Measurements from ENCODE around the gene NUCKS1. TPM values are rescaled to one million over a fixed set of nuclear protein-coding genes. Genes with fewer than 3 reads are reported as not detected.
A peak's percentile ranks its signal among the peaks of the same experiment; 100 is the strongest.

The NUCKS1 gene
- polyA plus RNA-seq, 3 donors = 4.2 to 4.9 (median 4.2) TPM

GRCh38 chr1:205704903-205705302, 45.1 kb downstream of the NUCKS1 start:
- intact Hi-C loops (cut with micrococcal nuclease) = loop anchor here in 1 of 2 donors (5.0 kb wide), 1 partner anchor 113 kb away; no protein-coding TSS in a partner anchor
- no peaks in the 10 kb centered on the region for H3K79me2 ChIP-seq (ENCODE audit: insufficient read depth, low read length)
- peaks cover 0 to 8% of the 10 kb centered on the region in 2 donors for H3K36me3 ChIP-seq (replicated peaks in 1 of 2; ENCODE audit: control insufficient read depth in 1 of 2, insufficient read depth in 2 of 2, low read length in 2 of 2)
- peaks cover 0 to 2% (median 0%) of the 10 kb centered on the region in 7 donors for H3K9me3 Mint-ChIP-seq
- no peak for TF ChIP-seq CTCF (IDR thresholded peaks at IDR 0.05)
- no peak overlapping the region for H3K9ac ChIP-seq (ENCODE audit: insufficient read depth, low read length, poor library complexity, severe bottlenecking)
- peak overlapping the region in 1 of 2 donors; percentile 54 for H3K4me3 Mint-ChIP-seq
- peak overlapping the region in 1 of 2 donors; percentile 36 for H3K27ac ChIP-seq (ENCODE audit: low read depth in 1 of 2, low read length in 2 of 2)
- H3K4me1 Mint-ChIP-seq = peaks cover 40% of the 10 kb centered on the region
- H3K27me3 Mint-ChIP-seq (ENCODE audit: low read depth in 3 of 3) = peaks cover 0 to 3% (median 0%) of the 10 kb centered on the region in 3 donors
- peak overlapping the region; percentile 35 for H3K4me2 ChIP-seq (replicated peaks; ENCODE audit: extremely low read depth, low read length, poor library complexity, severe bottlenecking)
- H3K36me3 Mint-ChIP-seq = peaks cover 16 to 33% of the 10 kb centered on the region in 2 donors
- H3K4me3 ChIP-seq (replicated peaks in 1 of 3; ENCODE audit: low read depth in 2 of 3, low read length in 3 of 3) = peak overlapping the region in 1 of 3 experiments; percentile 31
- peak; percentile 5 to 38 (median 19) for DNase-seq
- 0% methylated on average over 2 of the region's 2 CpGs for WGBS (ENCODE audit: insufficient coverage)
- no peaks in the 10 kb centered on the region for H3K27me3 ChIP-seq (ENCODE audit: control insufficient read depth in 2 of 2, insufficient read depth in 2 of 2, low read length in 2 of 2)
- peaks cover 24 to 27% of the 10 kb centered on the region in 2 donors for H3K4me1 ChIP-seq (ENCODE audit: control insufficient read depth in 1 of 2, insufficient read depth in 2 of 2, low read length in 2 of 2)
- H2AFZ ChIP-seq (ENCODE audit: insufficient read depth, low read depth, low read length, poor library complexity, severe bottlenecking) = no peak overlapping the region
- H4K20me1 ChIP-seq (ENCODE audit: insufficient read depth, low read length) = no peaks in the 10 kb centered on the region
- H3K27ac Mint-ChIP-seq = peak overlapping the region in 2 of 7 donors; percentile 6 to 25
- no peaks in the 10 kb centered on the region for H3K9me3 ChIP-seq (replicated peaks in 1 of 2; ENCODE audit: control insufficient read depth in 1 of 2, insufficient read depth in 1 of 2, low read length in 2 of 2)

GRCh38 chr1:205703072-205703471, 46.9 kb downstream of the NUCKS1 start:
- Mint-ChIP-seq H3K9me3 (peaks cover 0 to 2% (median 0%) of the 10 kb centered on the region in 7 donors), H3K4me1 (peaks cover 38% of the 10 kb centered on the region), H3K4me3 (no peak overlapping the region), H3K36me3 (peaks cover 16 to 22% of the 10 kb centered on the region in 2 donors), H3K27ac (no peak overlapping the region), H3K27me3 (ENCODE audit: low read depth in 3 of 3) (peaks cover under 1 to 7% (median 3%) of the 10 kb centered on the region in 3 donors)
- no peaks in the 10 kb centered on the region for H3K27me3 ChIP-seq (ENCODE audit: control insufficient read depth in 2 of 2, insufficient read depth in 2 of 2, low read length in 2 of 2)
- H3K27ac ChIP-seq (ENCODE audit: low read depth in 1 of 2, low read length in 2 of 2) = no peak overlapping the region
- no peaks in the 10 kb centered on the region for H4K20me1 ChIP-seq (ENCODE audit: insufficient read depth, low read length)
- H3K4me2 ChIP-seq (replicated peaks; ENCODE audit: extremely low read depth, low read length, poor library complexity, severe bottlenecking) = no peak overlapping the region
- no peak for DNase-seq
- no peak overlapping the region for H2AFZ ChIP-seq (ENCODE audit: insufficient read depth, low read depth, low read length, poor library complexity, severe bottlenecking)
- no peaks in the 10 kb centered on the region for H3K79me2 ChIP-seq (ENCODE audit: insufficient read depth, low read length)
- no peaks in the 10 kb centered on the region for H3K9me3 ChIP-seq (replicated peaks in 1 of 2; ENCODE audit: control insufficient read depth in 1 of 2, insufficient read depth in 1 of 2, low read length in 2 of 2)
- no CpG with 5 or more reads among the region's 1 CpG for WGBS (ENCODE audit: insufficient coverage)
- no peak overlapping the region for H3K4me3 ChIP-seq (replicated peaks in 1 of 3; ENCODE audit: low read depth in 2 of 3, low read length in 3 of 3)
- H3K36me3 ChIP-seq (replicated peaks in 1 of 2; ENCODE audit: control insufficient read depth in 1 of 2, insufficient read depth in 2 of 2, low read length in 2 of 2) = no peaks in the 10 kb centered on the region
- H3K4me1 ChIP-seq (ENCODE audit: control insufficient read depth in 1 of 2, insufficient read depth in 2 of 2, low read length in 2 of 2) = peaks cover 24 to 27% of the 10 kb centered on the region in 2 donors
- no peak for TF ChIP-seq CTCF (IDR thresholded peaks at IDR 0.05)
- intact Hi-C loops (cut with micrococcal nuclease) = no loop called here
- H3K9ac ChIP-seq (ENCODE audit: insufficient read depth, low read length, poor library complexity, severe bottlenecking) = no peak overlapping the region
